Prostate gland (tissue), 2 donors: ENCODE results near the gene SCARF1. TPM values are rescaled to one million over a fixed set of nuclear protein-coding genes. Genes with fewer than 3 reads are reported as not detected.

Source experiments
- DNase-seq: peaks from one replicate; pipeline ENCODE4 v3.0.0-alpha.2; 2019; ENCODE audit warnings: low spot score
- H3K27ac ChIP-seq, 2 donors: fragments of 200-600 bp; sonication (generic); 2 replicates each; pipeline ENCODE4 v1.5.1; 2017 to 2019
- H3K27me3 ChIP-seq: fragments of 200-600 bp; sonication (generic); replicated peaks from 2 replicates; pipeline ENCODE4 v1.5.1; 2019; ENCODE audit not compliant: insufficient read depth
- H3K36me3 ChIP-seq, 2 donors: fragments of 200-600 bp; sonication (generic); 1 replicate in 1 of 2; 2 replicates in 1 of 2; pipeline versions ENCODE4 v1.5.1 to v1.8.1; 2017 to 2019
- H3K4me1 ChIP-seq: fragments of 200-600 bp; sonication (generic); replicated peaks from 2 replicates; pipeline ENCODE4 v1.5.1; 2019
- H3K4me3 ChIP-seq, 2 donors: fragments of 200-600 bp; sonication (generic); 2 replicates each; pipeline ENCODE4 v1.5.1; 2017 to 2019
- H3K9me3 ChIP-seq: fragments of 200-600 bp; sonication (generic); 2 replicates; pipeline ENCODE4 v1.5.1; 2017
- CTCF ChIP-seq, 4 experiments: fragments of 200-600 bp in 2 of 4; fragments of 450-650 bp in 2 of 4; sonication (generic) in 2 of 4; IDR thresholded peaks; 1 replicate in 3 of 4; 2 replicates in 1 of 4; pipeline ENCODE4 v1.5.1; 2016 to 2019; ENCODE audit warnings: antibody characterized with exemption in 4 of 4, mild to moderate bottlenecking in 2 of 4, moderate library complexity in 2 of 4
- POLR2A ChIP-seq: fragments of 450-650 bp; IDR thresholded peaks from one replicate; pipeline ENCODE4 v1.6.1; 2016; ENCODE audit warnings: antibody characterized with exemption, mild to moderate bottlenecking
- POLR2AphosphoS5 ChIP-seq: sonication (generic); formaldehyde crosslinking; IDR thresholded peaks from one replicate; pipeline ENCODE4 v1.6.1; 2017; ENCODE audit warnings: antibody characterized with exemption
- WGBS: methylation state at CpG from one replicate; pipeline ENCODE4 v1.1.5; 2018; 5-methylcytosine and 5-hydroxymethylcytosine counted together
- intact Hi-C: fragments of 100-400 bp; cut with DNase I; formaldehyde crosslinking; loops from one replicate; pipeline ENCODE4 v1.14.2; 2022
- total RNA-seq, 2 donors: library from RNA; depleted of rRNA; stranded (reverse); fragments of >200 nt; gene quantifications; one replicate each; pipeline ENCODE4 v1.1.0, GENCODE V29; 2016

The SCARF1 gene
- total RNA-seq, 2 donors from 2014 or later: 11.0 to 14.5 TPM

GRCh38 chr17:1643999-1644492 is 1.5 kb downstream of the SCARF1 start:
- peaks cover 11% of the 10 kb centered on the region for H3K4me1 ChIP-seq
- TF ChIP-seq CTCF (IDR thresholded peaks at IDR 0.05) (no peak), POLR2A (no peak), POLR2AphosphoS5 (no peak)

GRCh38 chr17:1643293-1643998 is 2.1 kb downstream of the SCARF1 start:
- intact Hi-C loops: no loop called here

More at GRCh38 chr17:1643999-1644492, 1.5 kb downstream of the SCARF1 start:
- no peaks in the 10 kb centered on the region for H3K27me3 ChIP-seq
- no peaks in the 10 kb centered on the region for H3K9me3 ChIP-seq
- H3K4me3 ChIP-seq: peak overlapping the region; percentile 27 to 50
- WGBS: 41% methylated on average over 10 of the region's 13 CpGs
- intact Hi-C loops: no loop called here
- DNase-seq: no peak
- H3K27ac ChIP-seq: no peak overlapping the region
- no peaks in the 10 kb centered on the region for H3K36me3 ChIP-seq

GRCh38 chr17:1641065-1641403 is 4.5 kb downstream of the SCARF1 start:
- intact Hi-C loops: no loop called here
- Histone ChIP-seq H3K4me3 (no peak overlapping the region), H3K27me3 (no peaks in the 10 kb centered on the region), H3K4me1 (peaks cover 8% of the 10 kb centered on the region), H3K9me3 (no peaks in the 10 kb centered on the region), H3K36me3 (no peaks in the 10 kb centered on the region), H3K27ac (no peak overlapping the region)
- TF ChIP-seq CTCF (IDR thresholded peaks at IDR 0.05) (no peak), POLR2A (no peak), POLR2AphosphoS5 (no peak)
- no peak for DNase-seq
- whole genome bisulfite sequencing: 74% methylated on average over 12 of the region's 12 CpGs

More at GRCh38 chr17:1643293-1643998, 2.1 kb downstream of the SCARF1 start:
- Histone ChIP-seq H3K4me3 (peak overlapping the region; percentile 27 to 50), H3K4me1 (peaks cover 11% of the 10 kb centered on the region), H3K36me3 (no peaks in the 10 kb centered on the region), H3K27ac (no peak overlapping the region), H3K9me3 (no peaks in the 10 kb centered on the region), H3K27me3 (no peaks in the 10 kb centered on the region)
- peak; percentile 83 for DNase-seq
- 1% methylated on average over 45 of the region's 90 CpGs for WGBS
- peak; percentile 37 for TF ChIP-seq POLR2A
- TF ChIP-seq CTCF (IDR thresholded peaks at IDR 0.05): peak in 3 of 4 experiments; percentile 31 to 53 (median 52)
- no peak for TF ChIP-seq POLR2AphosphoS5

GRCh38 chr17:1640329-1641064 is 5.0 kb downstream of the SCARF1 start:
- no peak for TF ChIP-seq POLR2AphosphoS5
- TF ChIP-seq POLR2A: no peak
- no peak for TF ChIP-seq CTCF (IDR thresholded peaks at IDR 0.05)
- H3K9me3 ChIP-seq: no peaks in the 10 kb centered on the region
- WGBS: 61% methylated on average over 23 of the region's 23 CpGs
- H3K4me3 ChIP-seq: no peak overlapping the region
- no peaks in the 10 kb centered on the region for H3K36me3 ChIP-seq
- no peaks in the 10 kb centered on the region for H3K27me3 ChIP-seq
- intact Hi-C loops: no loop called here
- no peak for DNase-seq
- no peak overlapping the region for H3K27ac ChIP-seq
- H3K4me1 ChIP-seq: peaks cover 8% of the 10 kb centered on the region
